H9 (cell line): Measurements from ENCODE around the gene PAX1. TPM values are rescaled to one million over a fixed set of nuclear protein-coding genes. Genes with fewer than 3 reads are reported as not detected.

Experiments
- DNase-seq: peaks from one replicate; pipeline ENCODE4 v3.0.0-alpha.2; 2017
- H2AFZ ChIP-seq: one replicate; pipeline ENCODE4 v1.6.1; 2013; ENCODE audit warnings: mild to moderate bottlenecking, low read length, control low read depth, moderate library complexity
- H2AK5ac ChIP-seq: 2 replicates; pipeline ENCODE4 v1.6.1; 2013; ENCODE audit warnings: low read length, control low read depth, mixed read lengths; ENCODE audit not compliant: insufficient read length
- H2BK120ac ChIP-seq: one replicate; pipeline ENCODE4 v1.6.1; 2013; ENCODE audit warnings: low read depth, mild to moderate bottlenecking, low read length, control low read depth, inconsistent platforms; ENCODE audit not compliant: poor library complexity, severe bottlenecking
- H2BK12ac ChIP-seq: 2 replicates; pipeline ENCODE4 v1.6.1; 2013; ENCODE audit warnings: low read length, control low read depth, mixed read lengths, low read depth; ENCODE audit not compliant: insufficient read length
- H2BK15ac ChIP-seq: 2 replicates; pipeline ENCODE4 v1.6.1; 2013; ENCODE audit warnings: low read depth, low read length, control low read depth
- H2BK20ac ChIP-seq: one replicate; pipeline ENCODE4 v1.6.1; 2013; ENCODE audit warnings: low read depth, mild to moderate bottlenecking, low read length, control low read depth, inconsistent platforms; ENCODE audit not compliant: poor library complexity, severe bottlenecking
- H2BK5ac ChIP-seq: 2 replicates; pipeline ENCODE4 v1.6.1; 2013; ENCODE audit warnings: low read length, control low read depth, mixed read lengths; ENCODE audit not compliant: insufficient read length
- H3K14ac ChIP-seq: 2 replicates; pipeline ENCODE4 v1.6.1; 2013; ENCODE audit warnings: low read length, control low read depth; ENCODE audit not compliant: insufficient read depth
- H3K18ac ChIP-seq: 2 replicates; pipeline ENCODE4 v1.6.1; 2013; ENCODE audit warnings: low read depth, mild to moderate bottlenecking, mixed read lengths, low read length, control low read depth; ENCODE audit not compliant: insufficient read length
- H3K23ac ChIP-seq: 2 replicates; pipeline ENCODE4 v1.6.1; 2013; ENCODE audit warnings: low read length, control low read depth, mixed read lengths, low read depth; ENCODE audit not compliant: insufficient read length
- H3K23me2 ChIP-seq: 2 replicates; pipeline ENCODE4 v1.6.1; 2013; ENCODE audit warnings: low read depth, mild to moderate bottlenecking, mixed read lengths, low read length, control low read depth; ENCODE audit not compliant: insufficient read length, poor library complexity, severe bottlenecking
- H3K27ac ChIP-seq: 2 replicates; pipeline ENCODE4 v1.5.1; 2013; ENCODE audit warnings: low read length, control low read depth, mixed read lengths, low read depth; ENCODE audit not compliant: insufficient read length
- H3K27me3 ChIP-seq: 2 replicates; pipeline ENCODE4 v1.6.1; 2013; ENCODE audit warnings: low read length, control low read depth, inconsistent platforms; ENCODE audit not compliant: insufficient read depth
- H3K4ac ChIP-seq: 2 replicates; pipeline ENCODE4 v1.6.1; 2013; ENCODE audit warnings: low read depth, mild to moderate bottlenecking, control low read depth, inconsistent platforms, low read length, moderate library complexity
- H3K4me1 ChIP-seq: 2 replicates; pipeline ENCODE4 v1.6.1; 2013; ENCODE audit warnings: low read length, control low read depth, inconsistent platforms; ENCODE audit not compliant: insufficient read depth
- H3K4me2 ChIP-seq: 2 replicates; pipeline ENCODE4 v1.6.1; 2013; ENCODE audit warnings: low read length, control low read depth, mixed read lengths; ENCODE audit not compliant: insufficient read length, insufficient read depth
- H3K56ac ChIP-seq: 2 replicates; pipeline ENCODE4 v1.6.1; 2013; ENCODE audit warnings: low read depth, mild to moderate bottlenecking, mixed read lengths, low read length, control low read depth; ENCODE audit not compliant: insufficient read length
- H3K79me1 ChIP-seq: 2 replicates; pipeline ENCODE4 v1.6.1; 2013; ENCODE audit warnings: low read depth, mild to moderate bottlenecking, moderate library complexity, low read length, control low read depth, inconsistent platforms; ENCODE audit not compliant: insufficient read depth, poor library complexity, severe bottlenecking
- H3K79me2 ChIP-seq: 2 replicates; pipeline ENCODE4 v1.6.1; 2013; ENCODE audit warnings: low read length, control low read depth, inconsistent platforms; ENCODE audit not compliant: insufficient read depth
- H3K9ac ChIP-seq: 2 replicates; pipeline ENCODE4 v1.6.1; 2013; ENCODE audit warnings: low read length, control low read depth, mixed read lengths; ENCODE audit not compliant: insufficient read length; ENCODE audit errors: extremely low read depth
- H3K9me3 ChIP-seq: one replicate; pipeline ENCODE4 v1.6.1; 2013; ENCODE audit warnings: low read depth, low read length, inconsistent platforms; ENCODE audit not compliant: control insufficient read depth
- H3T11ph ChIP-seq: one replicate; pipeline ENCODE4 v1.6.1; 2013; ENCODE audit warnings: mild to moderate bottlenecking, low read length, control low read depth, inconsistent platforms
- H4K20me1 ChIP-seq: one replicate; pipeline ENCODE4 v1.6.1; 2013; ENCODE audit not compliant: control insufficient read depth, insufficient read length, insufficient read depth
- H4K5ac ChIP-seq: 2 replicates; pipeline ENCODE4 v1.6.1; 2013; ENCODE audit warnings: low read depth, mild to moderate bottlenecking, mixed read lengths, low read length, control low read depth; ENCODE audit not compliant: insufficient read length
- H4K8ac ChIP-seq: replicated peaks from 2 replicates; pipeline ENCODE4 v1.6.1; 2013; ENCODE audit warnings: low read length, control low read depth, mixed read lengths, low read depth; ENCODE audit not compliant: insufficient read length
- H4K91ac ChIP-seq: 2 replicates; pipeline ENCODE4 v1.6.1; 2013; ENCODE audit warnings: low read depth, mild to moderate bottlenecking, moderate library complexity, mixed read lengths, low read length, control low read depth; ENCODE audit not compliant: insufficient read length
- H3K27ac Mint-ChIP-seq, 3 experiments: 2 replicates in 2 of 3; 3 replicates in 1 of 3; pipeline ENCODE4 v1.8.0; 2020 to 2021; ENCODE audit warnings: mixed read lengths in 3 of 3, mild to moderate bottlenecking in 1 of 3, moderate library complexity in 1 of 3
- H3K27me3 Mint-ChIP-seq: 2 replicates; pipeline ENCODE4 v1.8.0; 2021; ENCODE audit warnings: low read depth, mild to moderate bottlenecking, moderate library complexity, mixed read lengths
- H3K36me3 Mint-ChIP-seq, 3 experiments: 2 replicates in 2 of 3; 3 replicates in 1 of 3; pipeline ENCODE4 v1.8.0; 2020 to 2021; ENCODE audit warnings: low read depth in 3 of 3, mixed read lengths in 3 of 3; ENCODE audit not compliant: insufficient read depth in 1 of 3
- H3K4me1 Mint-ChIP-seq, 2 experiments: 2 replicates each; pipeline ENCODE4 v1.8.0; 2020; ENCODE audit warnings: mixed read lengths in 2 of 2
- H3K4me3 Mint-ChIP-seq, 2 experiments: 2 replicates in 1 of 2; 3 replicates in 1 of 2; pipeline ENCODE4 v1.8.0; 2020 to 2021; ENCODE audit warnings: mild to moderate bottlenecking in 2 of 2, mixed read lengths in 2 of 2, moderate library complexity in 1 of 2
- H3K9me3 Mint-ChIP-seq, 2 experiments: 2 replicates in 1 of 2; 3 replicates in 1 of 2; pipeline ENCODE4 v1.8.0; 2020; ENCODE audit warnings: mild to moderate bottlenecking in 2 of 2, mixed read lengths in 2 of 2, moderate library complexity in 1 of 2
- WGBS: extraction: QIAGEN DNeasy Blood & Tissue Kit; methylation state at CpG from one replicate; pipeline ENCODE4 v1.1.7; 2013; ENCODE audit warnings: missing lambda C conversion rate, low lambda C conversion rate, mixed read lengths; ENCODE audit not compliant: insufficient read length; ENCODE audit errors: extremely low coverage; 5-methylcytosine and 5-hydroxymethylcytosine counted together
- total RNA-seq: library from RNA; stranded (reverse); gene quantifications from 2 replicates; pipeline ENCODE4 v1.2.1, GENCODE V29; 2021
- TF ChIP-seq, protein P1 (sequence below): fragments of 200-600 bp; sonication (generic); conservative IDR thresholded peaks from 3 replicates; pipeline ENCODE4 v1.8.0; 2021; ENCODE audit warnings: antibody characterized with exemption, mild to moderate bottlenecking

Gene PAX1
- total RNA-seq, 1 experiment from 2014 or later, result not detected

- Histone ChIP-seq H4K8ac (no peak overlapping the region), H2BK20ac (no peak overlapping the region), H3K79me1 (no peaks in the 10 kb centered on the region), H3K79me2 (no peaks in the 10 kb centered on the region), H3T11ph (no peak overlapping the region), H3K27me3 (no peaks in the 10 kb centered on the region), H3K23me2 (no peaks in the 10 kb centered on the region), H3K27ac (no peak overlapping the region), H4K20me1 (no peaks in the 10 kb centered on the region), H3K9me3 (no peaks in the 10 kb centered on the region), H3K4me1 (0 out of 2 replicates have a peak, but pooled peaks cover 2% of the 10 kb centered on the region), H4K91ac (no peak overlapping the region), H3K4ac (no peak overlapping the region), H3K18ac (no peak overlapping the region), H3K56ac (no peak overlapping the region), H2AK5ac (no peak overlapping the region), H3K4me2 (no peak overlapping the region), H4K5ac (no peak overlapping the region), H2BK15ac (no peak overlapping the region), H2BK12ac (no peak overlapping the region), H2BK120ac (no peak overlapping the region), H3K23ac (no peak overlapping the region), H3K14ac (no peak overlapping the region), H2BK5ac (no peak overlapping the region), H2AFZ (no peak overlapping the region), H3K9ac (no peak overlapping the region)
- Mint-ChIP-seq H3K4me1 (peaks cover 6 to 9% of the 10 kb centered on the region in 2 experiments), H3K27me3 (peaks cover 1% of the 10 kb centered on the region; the same call in 1 of the 2 replicates), H3K4me3 (no peak overlapping the region), H3K36me3 (no peaks in the 10 kb centered on the region; a peak in 1 of 7 replicates), H3K27ac (no peak overlapping the region; a peak in 1 of 7 replicates), H3K9me3 (no peaks in the 10 kb centered on the region)
- TF ChIP-seq, protein P1, sequence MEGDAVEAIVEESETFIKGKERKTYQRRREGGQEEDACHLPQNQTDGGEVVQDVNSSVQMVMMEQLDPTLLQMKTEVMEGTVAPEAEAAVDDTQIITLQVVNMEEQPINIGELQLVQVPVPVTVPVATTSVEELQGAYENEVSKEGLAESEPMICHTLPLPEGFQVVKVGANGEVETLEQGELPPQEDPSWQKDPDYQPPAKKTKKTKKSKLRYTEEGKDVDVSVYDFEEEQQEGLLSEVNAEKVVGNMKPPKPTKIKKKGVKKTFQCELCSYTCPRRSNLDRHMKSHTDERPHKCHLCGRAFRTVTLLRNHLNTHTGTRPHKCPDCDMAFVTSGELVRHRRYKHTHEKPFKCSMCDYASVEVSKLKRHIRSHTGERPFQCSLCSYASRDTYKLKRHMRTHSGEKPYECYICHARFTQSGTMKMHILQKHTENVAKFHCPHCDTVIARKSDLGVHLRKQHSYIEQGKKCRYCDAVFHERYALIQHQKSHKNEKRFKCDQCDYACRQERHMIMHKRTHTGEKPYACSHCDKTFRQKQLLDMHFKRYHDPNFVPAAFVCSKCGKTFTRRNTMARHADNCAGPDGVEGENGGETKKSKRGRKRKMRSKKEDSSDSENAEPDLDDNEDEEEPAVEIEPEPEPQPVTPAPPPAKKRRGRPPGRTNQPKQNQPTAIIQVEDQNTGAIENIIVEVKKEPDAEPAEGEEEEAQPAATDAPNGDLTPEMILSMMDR, result no peak
- DNase-seq, result peak; percentile 25
- WGBS, result no CpG with 5 or more reads among the region's 15 CpGs
Observed at GRCh38 chr20:21729316-21729715, 23.9 kb downstream of the PAX1 start.
